ENCODE results near the gene C2orf72. TPM values are rescaled to one million over a fixed set of nuclear protein-coding genes. Genes with fewer than 3 reads are reported as not detected.

The C2orf72 gene
- total and polyA plus RNA-seq, 2 donors (not counting 1 experiment from before 2014, with no cell fraction given): not detected

- Histone ChIP-seq H4K20me1 (ENCODE audit: control insufficient read depth, insufficient read depth, low read length, poor library complexity, severe bottlenecking) (no peaks in the 10 kb centered on the region), H3K9ac (ENCODE audit: low read length) (no peak overlapping the region), H3K79me2 (ENCODE audit: control insufficient read depth, insufficient read depth, low read length) (no peaks in the 10 kb centered on the region), H3K4me3 (ENCODE audit: control extremely low read depth in 1 of 5, extremely low read depth in 1 of 5, insufficient read depth in 1 of 5, low read depth in 2 of 5, low read length in 4 of 5) (no peak overlapping the region), H3K36me3 (replicated peaks in 1 of 2; ENCODE audit: control extremely low read depth in 1 of 2, control insufficient read depth in 1 of 2, extremely low read depth in 1 of 2, insufficient read depth in 2 of 2, low read length in 1 of 2) (no peaks in the 10 kb centered on the region), H3K27me3 (replicated peaks in 1 of 4; ENCODE audit: control extremely low read depth in 1 of 4, control insufficient read depth in 3 of 4, insufficient read depth in 4 of 4, low read length in 3 of 4) (peaks cover 0 to 28% (median 12%) of the 10 kb centered on the region in 4 experiments), H3K9me3 (ENCODE audit: control extremely low read depth in 1 of 3, control insufficient read depth in 2 of 3, insufficient read depth in 1 of 3, low read length in 2 of 3) (peaks cover 0 to 4% (median 0%) of the 10 kb centered on the region in 3 donors), H2AFZ (ENCODE audit: insufficient read depth, low read depth, low read length, poor library complexity, severe bottlenecking) (no peak overlapping the region), H3K4me2 (replicated peaks; ENCODE audit: low read depth, low read length, poor library complexity, severe bottlenecking) (no peak overlapping the region), H3K4me1 (ENCODE audit: control insufficient read depth in 2 of 2, insufficient read depth in 2 of 2, low read length in 2 of 2) (peaks cover 14 to 16% of the 10 kb centered on the region in 2 donors), H3K27ac (ENCODE audit: low read length in 2 of 2) (no peak overlapping the region)
- H3K4me3 Mint-ChIP-seq: no peak overlapping the region
- DNase-seq: no peak
- CTCF ChIA-PET: no interaction called here
- intact Hi-C loops (cut with micrococcal nuclease): no loop called here
- no peak for ATAC-seq (ENCODE audit: low read depth)
- peaks cover 25% of the 10 kb centered on the region for H3K27me3 Mint-ChIP-seq
- 74% methylated on average over 4 of the region's 11 CpGs for WGBS (ENCODE audit: insufficient coverage)
- TF ChIP-seq, protein P1, sequence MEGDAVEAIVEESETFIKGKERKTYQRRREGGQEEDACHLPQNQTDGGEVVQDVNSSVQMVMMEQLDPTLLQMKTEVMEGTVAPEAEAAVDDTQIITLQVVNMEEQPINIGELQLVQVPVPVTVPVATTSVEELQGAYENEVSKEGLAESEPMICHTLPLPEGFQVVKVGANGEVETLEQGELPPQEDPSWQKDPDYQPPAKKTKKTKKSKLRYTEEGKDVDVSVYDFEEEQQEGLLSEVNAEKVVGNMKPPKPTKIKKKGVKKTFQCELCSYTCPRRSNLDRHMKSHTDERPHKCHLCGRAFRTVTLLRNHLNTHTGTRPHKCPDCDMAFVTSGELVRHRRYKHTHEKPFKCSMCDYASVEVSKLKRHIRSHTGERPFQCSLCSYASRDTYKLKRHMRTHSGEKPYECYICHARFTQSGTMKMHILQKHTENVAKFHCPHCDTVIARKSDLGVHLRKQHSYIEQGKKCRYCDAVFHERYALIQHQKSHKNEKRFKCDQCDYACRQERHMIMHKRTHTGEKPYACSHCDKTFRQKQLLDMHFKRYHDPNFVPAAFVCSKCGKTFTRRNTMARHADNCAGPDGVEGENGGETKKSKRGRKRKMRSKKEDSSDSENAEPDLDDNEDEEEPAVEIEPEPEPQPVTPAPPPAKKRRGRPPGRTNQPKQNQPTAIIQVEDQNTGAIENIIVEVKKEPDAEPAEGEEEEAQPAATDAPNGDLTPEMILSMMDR (IDR thresholded peaks at IDR 0.05): no peak
- TF ChIP-seq EZH2 (IDR thresholded peaks at IDR 0.05; ENCODE audit: borderline replicate concordance, insufficient read depth, low read depth, low read length, poor library complexity, severe bottlenecking): no peak
- H3K9me3 Mint-ChIP-seq (ENCODE audit: insufficient read depth): no peaks in the 10 kb centered on the region
- H3K4me1 Mint-ChIP-seq: peaks cover 12% of the 10 kb centered on the region
- POLR2A ChIA-PET: no interaction called here
- no peak overlapping the region for H3K27ac Mint-ChIP-seq
Observed at GRCh38 chr2:231033147-231034132, 3.9 kb upstream of the C2orf72 start.

Measured in B cell (primary cell).